H9 (cell line): ENCODE data around the gene KHNYN. TPM values are rescaled to one million over a fixed set of nuclear protein-coding genes. Genes with fewer than 3 reads are reported as not detected.
"Not testable (repeated sequence)": the region's sequence is repeated elsewhere in the genome, so short reads cannot be mapped to it uniquely, and the experiment has no call there.

Experiments
- DNase-seq: peaks from one replicate; pipeline ENCODE4 v3.0.0-alpha.2; 2017
- H2AFZ ChIP-seq: one replicate; pipeline ENCODE4 v1.6.1; 2013; ENCODE audit warnings: mild to moderate bottlenecking, low read length, control low read depth, moderate library complexity
- H2AK5ac ChIP-seq: 2 replicates; pipeline ENCODE4 v1.6.1; 2013; ENCODE audit warnings: low read length, control low read depth, mixed read lengths; ENCODE audit not compliant: insufficient read length
- H2BK120ac ChIP-seq: one replicate; pipeline ENCODE4 v1.6.1; 2013; ENCODE audit warnings: low read depth, mild to moderate bottlenecking, low read length, control low read depth, inconsistent platforms; ENCODE audit not compliant: poor library complexity, severe bottlenecking
- H2BK12ac ChIP-seq: 2 replicates; pipeline ENCODE4 v1.6.1; 2013; ENCODE audit warnings: low read length, control low read depth, mixed read lengths, low read depth; ENCODE audit not compliant: insufficient read length
- H2BK15ac ChIP-seq: 2 replicates; pipeline ENCODE4 v1.6.1; 2013; ENCODE audit warnings: low read depth, low read length, control low read depth
- H2BK20ac ChIP-seq: one replicate; pipeline ENCODE4 v1.6.1; 2013; ENCODE audit warnings: low read depth, mild to moderate bottlenecking, low read length, control low read depth, inconsistent platforms; ENCODE audit not compliant: poor library complexity, severe bottlenecking
- H2BK5ac ChIP-seq: 2 replicates; pipeline ENCODE4 v1.6.1; 2013; ENCODE audit warnings: low read length, control low read depth, mixed read lengths; ENCODE audit not compliant: insufficient read length
- H3K14ac ChIP-seq: 2 replicates; pipeline ENCODE4 v1.6.1; 2013; ENCODE audit warnings: low read length, control low read depth; ENCODE audit not compliant: insufficient read depth
- H3K18ac ChIP-seq: 2 replicates; pipeline ENCODE4 v1.6.1; 2013; ENCODE audit warnings: low read depth, mild to moderate bottlenecking, mixed read lengths, low read length, control low read depth; ENCODE audit not compliant: insufficient read length
- H3K23ac ChIP-seq: 2 replicates; pipeline ENCODE4 v1.6.1; 2013; ENCODE audit warnings: low read length, control low read depth, mixed read lengths, low read depth; ENCODE audit not compliant: insufficient read length
- H3K23me2 ChIP-seq: 2 replicates; pipeline ENCODE4 v1.6.1; 2013; ENCODE audit warnings: low read depth, mild to moderate bottlenecking, mixed read lengths, low read length, control low read depth; ENCODE audit not compliant: insufficient read length, poor library complexity, severe bottlenecking
- H3K27ac ChIP-seq: 2 replicates; pipeline ENCODE4 v1.5.1; 2013; ENCODE audit warnings: low read length, control low read depth, mixed read lengths, low read depth; ENCODE audit not compliant: insufficient read length
- H3K27me3 ChIP-seq: 2 replicates; pipeline ENCODE4 v1.6.1; 2013; ENCODE audit warnings: low read length, control low read depth, inconsistent platforms; ENCODE audit not compliant: insufficient read depth
- H3K4ac ChIP-seq: 2 replicates; pipeline ENCODE4 v1.6.1; 2013; ENCODE audit warnings: low read depth, mild to moderate bottlenecking, control low read depth, inconsistent platforms, low read length, moderate library complexity
- H3K4me1 ChIP-seq: 2 replicates; pipeline ENCODE4 v1.6.1; 2013; ENCODE audit warnings: low read length, control low read depth, inconsistent platforms; ENCODE audit not compliant: insufficient read depth
- H3K4me2 ChIP-seq: 2 replicates; pipeline ENCODE4 v1.6.1; 2013; ENCODE audit warnings: low read length, control low read depth, mixed read lengths; ENCODE audit not compliant: insufficient read length, insufficient read depth
- H3K56ac ChIP-seq: 2 replicates; pipeline ENCODE4 v1.6.1; 2013; ENCODE audit warnings: low read depth, mild to moderate bottlenecking, mixed read lengths, low read length, control low read depth; ENCODE audit not compliant: insufficient read length
- H3K79me1 ChIP-seq: 2 replicates; pipeline ENCODE4 v1.6.1; 2013; ENCODE audit warnings: low read depth, mild to moderate bottlenecking, moderate library complexity, low read length, control low read depth, inconsistent platforms; ENCODE audit not compliant: insufficient read depth, poor library complexity, severe bottlenecking
- H3K79me2 ChIP-seq: 2 replicates; pipeline ENCODE4 v1.6.1; 2013; ENCODE audit warnings: low read length, control low read depth, inconsistent platforms; ENCODE audit not compliant: insufficient read depth
- H3K9ac ChIP-seq: 2 replicates; pipeline ENCODE4 v1.6.1; 2013; ENCODE audit warnings: low read length, control low read depth, mixed read lengths; ENCODE audit not compliant: insufficient read length; ENCODE audit errors: extremely low read depth
- H3K9me3 ChIP-seq: one replicate; pipeline ENCODE4 v1.6.1; 2013; ENCODE audit warnings: low read depth, low read length, inconsistent platforms; ENCODE audit not compliant: control insufficient read depth
- H3T11ph ChIP-seq: one replicate; pipeline ENCODE4 v1.6.1; 2013; ENCODE audit warnings: mild to moderate bottlenecking, low read length, control low read depth, inconsistent platforms
- H4K20me1 ChIP-seq: one replicate; pipeline ENCODE4 v1.6.1; 2013; ENCODE audit not compliant: control insufficient read depth, insufficient read length, insufficient read depth
- H4K5ac ChIP-seq: 2 replicates; pipeline ENCODE4 v1.6.1; 2013; ENCODE audit warnings: low read depth, mild to moderate bottlenecking, mixed read lengths, low read length, control low read depth; ENCODE audit not compliant: insufficient read length
- H4K8ac ChIP-seq: replicated peaks from 2 replicates; pipeline ENCODE4 v1.6.1; 2013; ENCODE audit warnings: low read length, control low read depth, mixed read lengths, low read depth; ENCODE audit not compliant: insufficient read length
- H4K91ac ChIP-seq: 2 replicates; pipeline ENCODE4 v1.6.1; 2013; ENCODE audit warnings: low read depth, mild to moderate bottlenecking, moderate library complexity, mixed read lengths, low read length, control low read depth; ENCODE audit not compliant: insufficient read length
- H3K27ac Mint-ChIP-seq, 3 experiments: 2 replicates in 2 of 3; 3 replicates in 1 of 3; pipeline ENCODE4 v1.8.0; 2020 to 2021; ENCODE audit warnings: mixed read lengths in 3 of 3, mild to moderate bottlenecking in 1 of 3, moderate library complexity in 1 of 3
- H3K27me3 Mint-ChIP-seq: 2 replicates; pipeline ENCODE4 v1.8.0; 2021; ENCODE audit warnings: low read depth, mild to moderate bottlenecking, moderate library complexity, mixed read lengths
- H3K36me3 Mint-ChIP-seq, 3 experiments: 2 replicates in 2 of 3; 3 replicates in 1 of 3; pipeline ENCODE4 v1.8.0; 2020 to 2021; ENCODE audit warnings: low read depth in 3 of 3, mixed read lengths in 3 of 3; ENCODE audit not compliant: insufficient read depth in 1 of 3
- H3K4me1 Mint-ChIP-seq, 2 experiments: 2 replicates each; pipeline ENCODE4 v1.8.0; 2020; ENCODE audit warnings: mixed read lengths in 2 of 2
- H3K4me3 Mint-ChIP-seq, 2 experiments: 2 replicates in 1 of 2; 3 replicates in 1 of 2; pipeline ENCODE4 v1.8.0; 2020 to 2021; ENCODE audit warnings: mild to moderate bottlenecking in 2 of 2, mixed read lengths in 2 of 2, moderate library complexity in 1 of 2
- H3K9me3 Mint-ChIP-seq, 2 experiments: 2 replicates in 1 of 2; 3 replicates in 1 of 2; pipeline ENCODE4 v1.8.0; 2020; ENCODE audit warnings: mild to moderate bottlenecking in 2 of 2, mixed read lengths in 2 of 2, moderate library complexity in 1 of 2
- CTCF ChIP-seq: fragments of 200-600 bp; sonication (generic); conservative IDR thresholded peaks from 3 replicates; pipeline ENCODE4 v1.8.0; 2021; ENCODE audit warnings: antibody characterized with exemption, mild to moderate bottlenecking
- WGBS: extraction: QIAGEN DNeasy Blood & Tissue Kit; methylation state at CpG from one replicate; pipeline ENCODE4 v1.1.7; 2013; ENCODE audit warnings: missing lambda C conversion rate, low lambda C conversion rate, mixed read lengths; ENCODE audit not compliant: insufficient read length; ENCODE audit errors: extremely low coverage; 5-methylcytosine and 5-hydroxymethylcytosine counted together
- total RNA-seq: library from RNA; stranded (reverse); gene quantifications from 2 replicates; pipeline ENCODE4 v1.2.1, GENCODE V29; 2021

The KHNYN gene
- total RNA-seq, 1 experiment from 2014 or later = 30.0 TPM

- H3K4me1 Mint-ChIP-seq = peaks cover 13 to 14% of the 10 kb centered on the region in 2 experiments
- Histone ChIP-seq H2BK12ac (no peak overlapping the region), H4K8ac (no peak overlapping the region), H3K18ac (no peak overlapping the region), H3K27ac (no peak overlapping the region), H2BK15ac (no peak overlapping the region), H4K5ac (no peak overlapping the region), H2BK120ac (no peak overlapping the region), H2BK20ac (no peak overlapping the region), H3K79me1 (peaks cover 2% of the 10 kb centered on the region), H3K4me1 (no peaks in the 10 kb centered on the region), H3K9me3 (no peaks in the 10 kb centered on the region), H3K4me2 (peak overlapping the region; percentile 69), H3K14ac (no peak overlapping the region), H4K91ac (no peak overlapping the region), H3K4ac (no peak overlapping the region), H2AFZ (peak overlapping the region; percentile 85), H2BK5ac (no peak overlapping the region), H3T11ph (no peak overlapping the region), H3K27me3 (no peaks in the 10 kb centered on the region), H3K79me2 (no peaks in the 10 kb centered on the region), H2AK5ac (no peak overlapping the region), H3K23ac (no peak overlapping the region), H3K9ac (peak overlapping the region; percentile 85), H3K56ac (no peak overlapping the region), H3K23me2 (peaks cover 10% of the 10 kb centered on the region), H4K20me1 (no peaks in the 10 kb centered on the region)
- H3K27ac Mint-ChIP-seq = peak overlapping the region; percentile 99 to 100 (median 99)
- H3K9me3 Mint-ChIP-seq = no peaks in the 10 kb centered on the region; a peak in 1 of 5 replicates
- H3K4me3 Mint-ChIP-seq = peak overlapping the region; percentile 90 to 91
- no CpG with 5 or more reads among the region's 7 CpGs for WGBS
- no peak for TF ChIP-seq CTCF
- no peak for DNase-seq
- H3K36me3 Mint-ChIP-seq = peaks cover 18 to 33% (median 30%) of the 10 kb centered on the region in 3 experiments
- no peaks in the 10 kb centered on the region; the same call in 1 of the 2 replicates for H3K27me3 Mint-ChIP-seq
Observed at GRCh38 chr14:24443053-24443665, 13.4 kb downstream of the KHNYN start.

- H3K9me3 Mint-ChIP-seq = peaks cover 25 to 31% of the 10 kb centered on the region in 2 experiments
- H3K18ac ChIP-seq, H3K79me1 ChIP-seq, H3K27me3 Mint-ChIP-seq, H2BK5ac ChIP-seq, H4K8ac ChIP-seq, H3K4ac ChIP-seq, H3K4me1 ChIP-seq, H2AK5ac ChIP-seq, H3K9me3 ChIP-seq, H4K5ac ChIP-seq, H3K23me2 ChIP-seq, H2BK15ac ChIP-seq, H2AFZ ChIP-seq, H2BK12ac ChIP-seq, H2BK20ac ChIP-seq, H4K20me1 ChIP-seq, H3K14ac ChIP-seq, H3K79me2 ChIP-seq, H2BK120ac ChIP-seq, H3K4me1 Mint-ChIP-seq, H3K9ac ChIP-seq, H3T11ph ChIP-seq, H3K4me3 Mint-ChIP-seq, H3K27ac Mint-ChIP-seq, H3K27me3 ChIP-seq, H3K56ac ChIP-seq, H4K91ac ChIP-seq, DNase-seq, H3K23ac ChIP-seq, H3K27ac ChIP-seq, H3K4me2 ChIP-seq: not testable (repeated sequence)
- H3K36me3 Mint-ChIP-seq = peaks cover 13 to 19% (median 19%) of the 10 kb centered on the region in 3 experiments
- no CpG with 5 or more reads among the region's 2 CpGs for WGBS
Observed at GRCh38 chr14:24450828-24451227, 21.1 kb downstream of the KHNYN start.
